Transverse colon (tissue), 4 donors: ENCODE measurements around the gene ADRB1. TPM values are rescaled to one million over a fixed set of nuclear protein-coding genes. Genes with fewer than 3 reads are reported as not detected.

Experiments
- DNase-seq: peaks from one replicate; pipeline ENCODE4 v3.0.0-alpha.2; 2019
- H3K27ac ChIP-seq, 4 donors: fragments of 200-600 bp; sonication (generic); 2 replicates each; pipeline ENCODE4 v1.5.1; 2016 to 2018; ENCODE audit warnings: inconsistent platforms in 4 of 4
- H3K27me3 ChIP-seq: fragments of 200-600 bp; sonication (generic); 2 replicates; pipeline ENCODE4 v1.5.1; 2017; ENCODE audit warnings: inconsistent platforms
- H3K36me3 ChIP-seq, 4 donors: fragments of 200-600 bp; sonication (generic); 2 replicates each; pipeline ENCODE4 v1.5.1; 2017 to 2019; ENCODE audit warnings: inconsistent platforms in 4 of 4
- H3K4me1 ChIP-seq, 4 donors: fragments of 200-600 bp; sonication (generic); 2 replicates each; pipeline ENCODE4 v1.5.1; 2017 to 2020; ENCODE audit warnings: inconsistent platforms in 4 of 4
- H3K4me3 ChIP-seq, 4 donors: fragments of 200-600 bp; sonication (generic); 1 replicate in 1 of 4; 2 replicates in 3 of 4; pipeline versions ENCODE4 v1.5.1 to v1.6.1; 2017 to 2019; ENCODE audit warnings: inconsistent platforms in 4 of 4
- H3K9me3 ChIP-seq, 2 donors: fragments of 200-600 bp; sonication (generic); 2 replicates each; pipeline ENCODE4 v1.5.1; 2017 to 2019; ENCODE audit warnings: inconsistent platforms in 2 of 2
- CTCF ChIP-seq, 5 experiments: fragments of 200-600 bp in 3 of 5; fragments of 450-650 bp in 2 of 5; sonication (generic) in 3 of 5; IDR thresholded peaks; 1 replicate in 2 of 5; 2 replicates in 3 of 5; pipeline ENCODE4 v1.5.1; 2016 to 2017; ENCODE audit warnings: antibody characterized with exemption in 5 of 5, inconsistent platforms in 3 of 5, mild to moderate bottlenecking in 2 of 5, moderate library complexity in 1 of 5
- EP300 ChIP-seq: sonication (generic); formaldehyde crosslinking; IDR thresholded peaks from one replicate; pipeline ENCODE4 v1.6.1; 2017; ENCODE audit warnings: antibody characterized with exemption, low read depth
- POLR2A ChIP-seq: fragments of 450-650 bp; IDR thresholded peaks from one replicate; pipeline ENCODE4 v1.6.1; 2016; ENCODE audit warnings: antibody characterized with exemption, mild to moderate bottlenecking, moderate library complexity
- POLR2AphosphoS5 ChIP-seq, 3 donors: sonication (generic); formaldehyde crosslinking; IDR thresholded peaks; one replicate each; pipeline ENCODE4 v1.6.1; 2016; ENCODE audit warnings: antibody characterized with exemption in 3 of 3
- WGBS, 2 donors: methylation state at CpG; one replicate each; pipeline ENCODE4 v1.1.5; 2018; ENCODE audit warnings: low coverage in 1 of 2; 5-methylcytosine and 5-hydroxymethylcytosine counted together
- in situ Hi-C, 4 donors: fragments of 200-750 bp; cut with MboI; loops; one replicate each; pipeline versions ENCODE4 v1.15.0 to v1.15.1; 2017; ENCODE audit warnings: low sequenced_read_pairs in 3 of 4, low pct_ligation_motif_present in 1 of 4, low pct_unique_long_range_greater_than_20kb in 1 of 4
- intact Hi-C: fragments of 100-400 bp; cut with DNase I; formaldehyde crosslinking; loops from one replicate; pipeline ENCODE4 v1.15.1; 2023; ENCODE audit warnings: low total_unique reads
- total RNA-seq, 4 donors: library from RNA; depleted of rRNA; stranded (reverse); fragments of >200 nt; gene quantifications; one replicate each; pipeline ENCODE4 v1.1.0, GENCODE V29; 2016

Gene ADRB1
- total RNA-seq, 4 donors from 2014 or later = 1.2 to 1.9 (median 1.4) TPM; not detected in 1

GRCh38 chr10:114077347-114077746 is 33.7 kb downstream of the ADRB1 start:
- 81 to 100% methylated on average over 1 of the region's 1 CpG for WGBS, 2 donors
- intact Hi-C loops (no loop called here), in situ Hi-C loops (no loop called here)
- Histone ChIP-seq H3K27ac (no peak overlapping the region), H3K36me3 (no peaks in the 10 kb centered on the region), H3K4me1 (no peaks in the 10 kb centered on the region), H3K4me3 (no peak overlapping the region), H3K9me3 (no peaks in the 10 kb centered on the region), H3K27me3 (no peaks in the 10 kb centered on the region)
- no peak for DNase-seq
- TF ChIP-seq EP300 (no peak), CTCF (IDR thresholded peaks at IDR 0.05) (no peak), POLR2AphosphoS5 (IDR thresholded peaks at IDR 0.05) (no peak), POLR2A (no peak)

- Histone ChIP-seq H3K9me3 (no peaks in the 10 kb centered on the region), H3K4me3 (no peak overlapping the region), H3K4me1 (no peaks in the 10 kb centered on the region), H3K27me3 (no peaks in the 10 kb centered on the region), H3K27ac (no peak overlapping the region), H3K36me3 (no peaks in the 10 kb centered on the region)
- no peak for TF ChIP-seq POLR2A
- intact Hi-C loops (no loop called here), in situ Hi-C loops (no loop called here)
- 84 to 90% methylated on average over 2 to 9 of the region's 9 CpGs for WGBS, 2 donors
- no peak for DNase-seq
These were observed 34.2 kb downstream of the ADRB1 start for GRCh38 chr10:114077815-114078219.

GRCh38 chr10:114078346-114078745 is 34.7 kb downstream of the ADRB1 start:
- Histone ChIP-seq H3K9me3 (no peaks in the 10 kb centered on the region), H3K4me3 (no peak overlapping the region), H3K4me1 (no peaks in the 10 kb centered on the region), H3K27ac (no peak overlapping the region), H3K27me3 (no peaks in the 10 kb centered on the region), H3K36me3 (no peaks in the 10 kb centered on the region)
- in situ Hi-C loops (no loop called here), intact Hi-C loops (no loop called here)
- DNase-seq = no peak
- WGBS, 2 donors = 81 to 84% methylated on average over 6 of the region's 6 CpGs
- TF ChIP-seq POLR2AphosphoS5 (IDR thresholded peaks at IDR 0.05) = no peak
- no peak for TF ChIP-seq CTCF (IDR thresholded peaks at IDR 0.05)
- no peak for TF ChIP-seq POLR2A
- TF ChIP-seq EP300 = no peak

GRCh38 chr10:114079421-114079820 is 35.8 kb downstream of the ADRB1 start:
- DNase-seq = no peak
- Histone ChIP-seq H3K36me3 (no peaks in the 10 kb centered on the region), H3K4me3 (no peak overlapping the region), H3K27me3 (no peaks in the 10 kb centered on the region), H3K9me3 (no peaks in the 10 kb centered on the region), H3K27ac (no peak overlapping the region), H3K4me1 (no peaks in the 10 kb centered on the region)
- 91 to 100% methylated on average over 2 to 5 of the region's 5 CpGs for WGBS, 2 donors
- no peak for TF ChIP-seq CTCF (IDR thresholded peaks at IDR 0.05)
- no peak for TF ChIP-seq EP300
- no peak for TF ChIP-seq POLR2AphosphoS5 (IDR thresholded peaks at IDR 0.05)
- no peak for TF ChIP-seq POLR2A
- in situ Hi-C loops = no loop called here
- intact Hi-C loops = no loop called here

- intact Hi-C loops = no loop called here
These were observed 38.4 kb downstream of the ADRB1 start for GRCh38 chr10:114081911-114082583.

More at GRCh38 chr10:114081911-114082583, 38.4 kb downstream of the ADRB1 start:
- no peak for DNase-seq
- in situ Hi-C loops = no loop called here
- Histone ChIP-seq H3K27me3 (no peaks in the 10 kb centered on the region), H3K4me1 (no peaks in the 10 kb centered on the region), H3K4me3 (no peak overlapping the region), H3K36me3 (no peaks in the 10 kb centered on the region), H3K27ac (no peak overlapping the region), H3K9me3 (no peaks in the 10 kb centered on the region)
- 52 to 63% methylated on average over 5 to 8 of the region's 8 CpGs for WGBS, 2 donors
- no peak for TF ChIP-seq CTCF (IDR thresholded peaks at IDR 0.05)
- TF ChIP-seq POLR2AphosphoS5 (IDR thresholded peaks at IDR 0.05) = no peak
- TF ChIP-seq EP300 = no peak
- no peak for TF ChIP-seq POLR2A
